ENCODE results near the gene SCN7A.
"Not testable (repeated sequence)": the region's sequence is repeated elsewhere in the genome, so short reads cannot be mapped to it uniquely, and the experiment has no call there.

The SCN7A gene

GRCh38 chr2:166388481-166389070 lies 105.5 kb downstream of the SCN7A start:
- no peak for DNase-seq

- no peak for DNase-seq
Observed at GRCh38 chr2:166385313-166385712, 108.7 kb downstream of the SCN7A start.

- no peak for DNase-seq
Observed at GRCh38 chr2:166384774-166385173, 109.3 kb downstream of the SCN7A start.

GRCh38 chr2:166382448-166382847 lies 111.6 kb downstream of the SCN7A start:
- no peak for DNase-seq

GRCh38 chr2:166380615-166381014 lies 113.4 kb downstream of the SCN7A start:
- DNase-seq: no peak

GRCh38 chr2:166376873-166377272 lies 117.2 kb downstream of the SCN7A start:
- DNase-seq: no peak

GRCh38 chr2:166376488-166376828 lies 117.6 kb downstream of the SCN7A start:
- DNase-seq: no peak

- DNase-seq: peak; percentile 39
Observed at GRCh38 chr2:166375736-166376487, 118.1 kb downstream of the SCN7A start, which contains the start of gene SCN9A. Gene SCN9A (minus strand): TSS chr2:166375944. CDS start chr2:166311756, 64,188 bp downstream.

- no peak for DNase-seq
Observed at GRCh38 chr2:166375195-166375735, 118.8 kb downstream of the SCN7A start.

- DNase-seq: peak; percentile 29
Observed at GRCh38 chr2:166373951-166374350, 120.1 kb downstream of the SCN7A start.

GRCh38 chr2:166373539-166373938 lies 120.5 kb downstream of the SCN7A start:
- no peak for DNase-seq

- DNase-seq: no peak
Observed at GRCh38 chr2:166373105-166373504, 120.9 kb downstream of the SCN7A start.

GRCh38 chr2:166372046-166372445 lies 122.0 kb downstream of the SCN7A start:
- no peak for DNase-seq

- DNase-seq: no peak
Observed at GRCh38 chr2:166365803-166366420, 128.1 kb downstream of the SCN7A start.

GRCh38 chr2:166365239-166365638 lies 128.8 kb downstream of the SCN7A start:
- DNase-seq: no peak

GRCh38 chr2:166364476-166365161 lies 129.4 kb downstream of the SCN7A start:
- no peak for DNase-seq

- DNase-seq: no peak
Observed at GRCh38 chr2:166361351-166362153, 132.5 kb downstream of the SCN7A start.

GRCh38 chr2:166360906-166361305 lies 133.1 kb downstream of the SCN7A start:
- DNase-seq: no peak

- DNase-seq: no peak
Observed at GRCh38 chr2:166360426-166360825, 133.6 kb downstream of the SCN7A start.

- not testable (repeated sequence) for DNase-seq
Observed at GRCh38 chr2:166357950-166358321, 136.1 kb downstream of the SCN7A start.

GRCh38 chr2:166357068-166357949 lies 136.7 kb downstream of the SCN7A start:
- DNase-seq: no peak

All from stimulated activated CD8-positive, alpha-beta memory T cell treated with anti-CD3 and anti-CD28 coated beads, Interleukin-4, amount 100 ng/mL, for 48 hours (primary cell).